ENCODE measurements around the gene HMCES.
"Not testable (repeated sequence)": the region's sequence is repeated elsewhere in the genome, so short reads cannot be mapped to it uniquely, and the experiment has no call there.

HMCES gene

DNA sequence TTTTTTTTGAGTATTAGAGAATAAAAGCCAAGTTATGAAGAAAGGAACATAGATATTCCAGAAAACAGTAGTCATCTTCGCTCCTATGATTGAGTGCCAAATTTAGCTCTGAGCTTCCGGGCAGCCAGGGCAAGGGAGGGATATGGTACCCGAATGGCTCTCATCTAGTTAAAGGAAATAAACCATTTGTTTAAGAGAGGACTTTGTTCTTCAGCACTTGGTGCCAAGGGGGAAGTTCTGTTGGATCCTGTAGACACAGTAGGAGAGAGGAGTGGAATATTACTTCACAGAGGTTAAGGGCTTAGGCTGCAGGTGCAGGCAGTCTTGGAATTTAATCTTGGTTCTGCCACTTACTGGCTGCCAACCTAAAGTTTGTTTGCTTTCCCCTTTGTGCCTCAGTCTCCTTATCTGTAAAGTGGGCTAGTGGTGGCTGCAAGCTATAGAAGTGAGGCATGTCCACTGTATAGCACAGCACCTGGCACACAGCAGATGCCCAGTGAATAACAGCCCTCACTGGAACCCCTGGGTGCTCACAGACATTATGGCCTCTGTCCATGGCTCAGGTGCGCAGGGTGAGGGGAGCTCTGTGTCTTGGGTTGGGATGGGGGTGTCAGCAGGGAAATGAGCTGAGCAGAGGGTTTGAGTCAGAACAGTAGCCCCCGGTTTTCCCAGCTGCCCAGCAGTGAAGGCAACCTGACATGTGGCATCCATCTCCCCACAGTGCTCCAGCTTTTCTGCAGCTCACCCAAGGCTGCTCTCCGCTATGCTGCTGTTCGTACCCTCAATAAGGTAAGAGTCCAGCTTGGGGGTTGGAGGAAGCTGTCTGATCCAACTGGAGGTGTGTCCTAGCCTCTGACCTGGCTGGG, 18.8 kb upstream of the HMCES start:
- DNase-seq: no peak

- no peak for DNase-seq
These were observed 18.1 kb upstream of the HMCES start for GRCh38 chr3:129260606-129261005.

GRCh38 chr3:129261894-129262293, 16.8 kb upstream of the HMCES start:
- DNase-seq: no peak

DNA sequence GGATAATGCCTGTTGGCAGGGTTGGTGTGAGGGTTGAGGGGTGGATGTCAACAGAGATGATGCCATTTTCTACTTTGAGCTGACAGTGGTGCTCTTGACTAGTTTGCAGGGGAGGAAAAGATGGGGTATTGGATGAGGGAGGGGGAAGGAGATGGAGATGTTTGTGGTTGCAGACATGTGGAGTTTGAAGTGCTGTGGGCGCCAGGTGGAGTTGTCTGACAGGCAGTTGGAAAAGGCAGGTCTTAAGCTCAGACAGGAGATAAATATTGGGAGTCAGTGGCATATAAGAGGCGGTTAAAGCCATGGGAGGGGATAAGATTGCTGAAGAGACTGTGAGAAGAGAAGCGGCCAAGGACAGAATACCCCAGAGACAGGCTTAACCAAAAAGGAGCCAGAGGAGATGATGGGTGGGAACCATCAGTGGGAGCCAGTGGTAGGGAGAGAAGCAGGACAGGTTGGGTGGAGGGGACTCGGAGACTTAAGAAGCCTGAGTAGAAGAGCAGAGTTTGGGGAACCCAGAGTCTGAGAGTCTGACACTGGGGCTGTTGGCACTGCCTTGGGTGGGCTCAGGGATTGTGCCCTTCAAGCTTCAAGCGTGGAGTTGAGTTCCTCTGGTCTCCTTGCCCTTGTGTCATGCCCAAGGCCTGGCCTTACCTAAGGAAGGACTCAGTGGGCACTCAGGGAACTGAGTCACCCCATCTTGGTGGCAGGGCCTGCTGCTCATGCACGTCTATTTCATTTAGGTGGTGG, 15.3 kb upstream of the HMCES start:
- no peak for DNase-seq

GRCh38 chr3:129264994-129265393, 13.7 kb upstream of the HMCES start:
- DNase-seq: not testable (repeated sequence)

- no peak for DNase-seq
These were observed 12.0 kb upstream of the HMCES start for GRCh38 chr3:129266651-129267050.

DNA sequence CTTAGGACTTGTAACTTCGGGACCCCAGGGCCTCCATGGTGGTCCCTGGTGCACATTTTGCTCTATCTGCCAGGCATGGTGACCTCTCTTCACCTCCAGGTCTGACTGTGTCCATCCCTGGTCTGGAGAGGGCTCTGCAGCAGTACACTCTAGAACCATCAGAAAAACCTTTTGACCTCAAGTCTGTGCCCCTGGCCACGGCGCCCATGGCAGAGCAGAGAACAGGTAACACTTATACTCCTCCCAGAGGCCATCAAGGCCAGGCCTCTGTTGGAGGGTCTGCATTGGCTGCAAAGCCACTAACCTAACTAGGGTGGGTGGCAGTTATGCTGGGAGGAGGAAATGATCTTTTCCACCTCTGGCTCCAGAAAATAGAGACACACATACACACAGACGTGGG, 10.3 kb upstream of the HMCES start:
- DNase-seq: no peak

GRCh38 chr3:129271674-129272073, 7.0 kb upstream of the HMCES start:
- DNase-seq: no peak

DNA sequence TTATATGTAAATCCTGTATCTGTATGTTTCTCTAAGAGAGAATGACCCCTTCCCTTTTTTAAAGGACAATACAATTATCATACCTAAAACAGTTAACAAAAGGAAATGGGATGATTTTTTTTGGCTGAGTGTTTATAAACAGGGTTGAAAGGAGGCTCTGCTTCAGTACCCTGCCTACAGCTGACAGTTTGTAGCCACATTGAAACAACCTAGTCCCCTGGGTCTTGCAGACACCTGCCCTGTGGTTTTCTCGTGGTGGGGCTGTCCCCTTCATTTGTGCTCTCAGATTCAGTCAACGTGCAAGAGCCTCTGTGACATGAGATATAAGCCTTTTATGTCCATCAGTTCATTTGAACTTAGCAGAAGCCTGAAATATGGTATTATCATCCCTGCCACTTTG, 2.3 kb upstream of the HMCES start:
- no peak for DNase-seq

DNA sequence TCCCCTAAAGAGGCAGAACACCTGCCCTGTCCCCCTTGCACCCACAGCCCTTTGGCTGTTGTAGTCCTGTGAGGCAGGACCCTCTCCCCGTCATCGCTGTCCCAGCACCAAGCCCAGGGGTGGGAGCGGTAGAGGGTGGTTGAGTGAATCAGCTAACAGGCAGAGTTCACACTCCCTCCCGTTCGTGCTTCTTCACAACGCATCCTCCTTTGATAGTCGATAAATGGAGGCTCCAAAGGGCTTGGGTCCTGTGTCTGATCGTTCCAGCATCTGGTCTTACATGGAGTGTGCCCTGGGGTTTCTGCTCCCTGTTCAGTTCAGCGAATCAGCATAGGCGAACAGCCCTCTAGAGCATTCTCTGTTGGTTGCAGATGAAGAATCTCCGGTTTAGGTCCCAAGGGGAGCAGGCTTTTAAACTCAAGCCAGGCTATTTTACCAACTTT, 820 bp upstream of the HMCES start:
- DNase-seq: no peak

GRCh38 chr3:129278966-129279906, 566 bp downstream of the HMCES start:
- DNase-seq: peak; percentile 2

DNA sequence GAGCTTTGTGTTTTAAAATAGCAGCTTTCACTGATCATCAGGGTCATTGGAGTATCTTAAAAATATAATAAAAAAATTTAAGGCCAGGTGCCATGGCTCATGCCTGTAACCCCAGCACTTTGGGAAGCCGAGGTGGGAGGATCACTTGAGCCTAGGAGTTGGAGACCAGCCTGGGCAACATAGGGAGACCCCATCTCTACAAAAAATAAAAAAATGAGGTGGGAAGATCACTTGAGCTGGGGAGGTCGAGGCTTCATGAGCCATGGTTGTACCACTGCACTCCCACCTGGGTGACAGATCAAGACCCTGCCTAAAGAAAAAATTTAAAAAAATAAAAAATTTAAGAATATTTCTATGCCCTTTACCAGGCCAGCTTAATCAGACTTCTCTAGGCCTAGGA, 1.5 kb downstream of the HMCES start:
- DNase-seq: no peak

- DNase-seq: no peak
These were observed 3.1 kb downstream of the HMCES start for GRCh38 chr3:129281726-129282125.

DNA sequence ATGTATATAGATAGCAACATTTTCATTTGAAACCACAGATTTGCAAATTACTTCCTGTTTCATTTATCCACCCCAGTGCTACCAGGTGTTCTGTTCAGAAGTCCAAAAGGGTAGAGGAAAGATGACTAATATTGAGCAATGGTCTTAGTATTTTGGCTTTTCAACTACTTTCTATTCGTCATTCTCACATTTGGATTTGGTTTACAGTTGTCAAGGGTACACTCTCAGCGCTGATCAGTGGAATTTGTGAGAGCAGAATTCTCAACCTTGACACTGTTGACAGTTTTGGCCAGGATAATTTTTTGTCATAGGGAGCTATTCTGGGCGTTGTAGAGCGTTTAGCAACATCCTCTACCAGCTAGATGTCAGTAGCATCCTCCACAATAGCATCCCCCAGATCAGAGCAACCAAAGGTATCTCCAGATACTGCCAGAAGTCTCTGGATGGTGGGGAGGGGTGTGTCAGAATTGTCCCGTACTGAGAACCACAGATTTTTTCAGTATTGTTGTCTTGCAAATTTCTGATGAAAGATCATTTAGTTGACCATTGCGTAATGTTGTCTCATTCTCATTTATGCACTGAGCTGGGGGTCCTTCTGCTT, 4.2 kb downstream of the HMCES start:
- no peak for DNase-seq

GRCh38 chr3:129286081-129286480, 7.4 kb downstream of the HMCES start:
- DNase-seq: no peak

- DNase-seq: no peak
These were observed 9.8 kb downstream of the HMCES start for GRCh38 chr3:129288446-129288845.

- DNase-seq: no peak
These were observed 10.7 kb downstream of the HMCES start for GRCh38 chr3:129289201-129289921.

- DNase-seq: no peak
These were observed 12.7 kb downstream of the HMCES start for GRCh38 chr3:129291236-129291886.

- DNase-seq: no peak
These were observed 16.6 kb downstream of the HMCES start for GRCh38 chr3:129295286-129295685.

DNA sequence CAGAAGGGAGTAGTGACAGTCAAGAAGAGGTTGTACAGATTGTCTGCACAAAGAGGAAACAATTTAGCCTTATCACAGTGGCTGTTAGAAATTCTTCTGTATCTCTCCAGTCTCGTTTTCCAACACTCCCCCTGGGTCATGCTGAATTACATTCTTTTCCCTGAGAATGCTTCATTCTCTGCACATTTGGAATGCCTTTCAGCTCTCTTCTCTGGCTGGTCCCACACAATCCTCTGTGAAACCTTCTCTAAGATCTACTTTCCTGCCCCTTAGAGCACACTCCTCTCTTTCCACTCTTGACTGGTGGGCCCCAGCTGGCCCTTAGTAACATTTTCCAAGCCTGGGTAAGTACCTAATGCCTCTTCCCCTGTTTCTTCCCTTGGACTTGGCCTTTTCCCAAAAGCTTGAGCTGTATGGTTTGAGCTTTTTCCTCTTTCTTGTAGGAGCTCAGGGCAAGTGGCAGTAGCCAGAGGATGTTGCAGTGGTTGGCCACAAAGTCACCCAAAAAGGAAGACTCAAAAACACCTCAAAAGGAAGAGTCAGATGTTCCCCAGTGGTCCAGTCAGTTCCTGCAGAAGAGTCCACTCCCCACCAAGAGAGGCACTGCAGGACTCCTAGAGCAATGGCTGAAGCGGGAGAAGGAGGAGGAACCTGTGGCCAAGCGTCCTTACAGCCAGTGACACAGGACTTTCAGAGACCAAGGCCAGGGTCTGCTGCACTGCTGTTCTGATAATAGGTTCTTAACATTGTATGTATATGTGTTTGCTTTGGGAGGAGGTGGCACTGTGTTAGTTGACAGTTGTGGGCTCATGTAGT, 25.7 kb downstream of the HMCES start:
- no peak for DNase-seq

DNA sequence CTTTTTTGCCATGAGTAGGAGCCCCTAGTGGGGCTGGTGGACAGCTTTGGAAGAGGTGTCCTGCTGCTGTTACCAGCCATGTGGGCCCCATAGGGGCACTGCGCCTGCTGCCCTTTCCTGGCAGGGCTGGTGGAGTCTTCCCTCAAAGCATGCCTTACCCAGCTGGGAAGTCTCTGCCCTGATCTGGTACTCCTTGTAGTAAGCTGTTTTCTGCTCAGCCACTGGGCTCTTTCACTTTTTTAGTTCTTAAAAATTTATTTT, 26.2 kb downstream of the HMCES start:
- DNase-seq: no peak

Measured in NCI-H1092 (cell line).